Measurements from ENCODE around the gene SF3B6. TPM values are rescaled to one million over a fixed set of nuclear protein-coding genes. Genes with fewer than 3 reads are reported as not detected.

SF3B6 gene, protein sequence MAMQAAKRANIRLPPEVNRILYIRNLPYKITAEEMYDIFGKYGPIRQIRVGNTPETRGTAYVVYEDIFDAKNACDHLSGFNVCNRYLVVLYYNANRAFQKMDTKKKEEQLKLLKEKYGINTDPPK
- total RNA-seq (2014; rRNA removed; shearing (Covaris generic)) (140 and 172 TPM in 2 replicates), polyA plus RNA-seq (2016; fragmentation: Nextera tagmentation; extraction: Ambion mirVana) (565 and 610 TPM in 2 replicates)
- long read RNA-seq, transcript SF3B6-201 (4 exons, 770 nt), result major isoform, 143 of 147 reads
- long read RNA-seq, partial matches to known transcripts, result 1 of 147 reads
- long read RNA-seq, other reads (novel, unspliced or antisense), result 3 of 147 reads

DNA sequence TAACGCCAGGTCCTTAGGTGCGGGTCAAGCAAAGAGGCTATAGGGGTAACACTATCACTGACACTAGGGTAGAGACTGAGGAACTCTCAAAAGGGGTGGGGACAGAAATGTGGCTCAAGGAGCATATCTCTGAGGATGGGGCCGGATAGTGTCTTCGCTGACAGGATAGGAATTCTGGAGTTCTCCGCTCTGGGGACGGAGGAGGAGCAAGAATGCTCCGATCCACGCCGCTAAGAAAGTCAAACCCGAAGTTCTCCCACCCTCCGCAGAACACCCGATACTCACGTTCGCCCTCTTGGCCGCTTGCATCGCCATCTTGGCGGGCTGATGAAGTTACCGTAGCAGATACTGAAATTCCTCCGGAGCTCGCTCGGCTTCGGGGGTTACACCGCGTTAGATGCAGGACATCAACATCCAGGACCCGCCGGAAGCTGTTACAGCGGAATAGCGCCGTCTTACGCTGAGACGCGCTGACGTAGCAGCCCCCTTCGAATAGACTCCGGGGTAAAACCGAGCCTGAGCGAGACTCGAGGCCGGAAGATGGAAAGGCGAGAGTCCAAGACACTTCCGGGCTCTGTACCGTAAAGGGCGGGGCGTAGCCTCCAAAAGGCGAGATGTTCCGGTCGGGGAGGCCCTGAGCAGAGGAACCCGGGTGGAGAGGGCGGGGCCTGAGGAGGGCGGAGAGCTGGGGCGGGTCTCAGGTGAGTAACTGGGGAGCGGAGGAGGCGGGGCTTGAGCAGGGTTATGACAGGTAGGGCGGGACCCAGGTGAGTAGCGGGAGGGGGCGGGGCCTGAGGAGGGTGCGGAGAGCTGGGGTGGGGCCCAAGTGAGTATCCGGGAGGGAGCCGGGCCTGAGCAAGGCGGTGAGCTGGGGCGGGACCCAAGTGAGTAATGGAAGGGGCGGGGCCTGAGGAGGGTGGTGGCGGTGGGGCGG is at the start of gene SF3B6:
Gene SF3B6, minus strand, starts transcription at position 412 of the 934 bp plus-strand sequence. Its CDS starts 97 bp downstream, at position 315.
- Mint-ChIP-seq H3K27me3 (ENCODE audit: insufficient read depth, low read depth, poor library complexity) (peaks cover 3% of the 10 kb centered on the region), H3K27ac (peak within 1 kb of the TSS; percentile 98), H3K4me1 (peaks cover 18% of the 10 kb centered on the region), H3K9me3 (no peaks in the 10 kb centered on the region), H3K4me3 (peak within 1 kb of the TSS; percentile 96), H3K36me3 (ENCODE audit: low read depth) (peaks cover 45% of the 10 kb centered on the region)
- peak within 1 kb of the TSS; percentile 99 for H3K4me2 ChIP-seq
- peaks cover 28% of the 10 kb centered on the region for H3K4me1 ChIP-seq (ENCODE audit: insufficient read depth)
- peaks cover 3% of the 10 kb centered on the region; the same call in 1 of the 2 replicates for H4K20me1 ChIP-seq (replicated peaks; ENCODE audit: insufficient read depth)
- H3K9me2 ChIP-seq (ENCODE audit: insufficient read depth), result no peaks in the 10 kb centered on the region
- peak within 1 kb of the TSS; percentile 95 for H3K4me3 ChIP-seq
- peak within 1 kb of the TSS; percentile 92 for H2AFZ ChIP-seq
- H3F3A ChIP-seq (replicated peaks; ENCODE audit: low read depth), result peaks cover 25% of the 10 kb centered on the region
- peak within 1 kb of the TSS; percentile 98 for H3K27ac ChIP-seq (ENCODE audit: low read depth)
- H3K36me3 ChIP-seq (ENCODE audit: insufficient read depth), result peaks cover 23% of the 10 kb centered on the region
- ATAC-seq (peak; percentile 84), DNase-seq (ENCODE audit: low spot score) (peak; percentile 100)
- H3K27me3 ChIP-seq (ENCODE audit: insufficient read depth), result no peaks in the 10 kb centered on the region
- no peak for TF ChIP-seq EZH2 (IDR thresholded peaks at IDR 0.05; ENCODE audit: low read depth, unreplicated experiment)
- TF ChIP-seq, protein P1, sequence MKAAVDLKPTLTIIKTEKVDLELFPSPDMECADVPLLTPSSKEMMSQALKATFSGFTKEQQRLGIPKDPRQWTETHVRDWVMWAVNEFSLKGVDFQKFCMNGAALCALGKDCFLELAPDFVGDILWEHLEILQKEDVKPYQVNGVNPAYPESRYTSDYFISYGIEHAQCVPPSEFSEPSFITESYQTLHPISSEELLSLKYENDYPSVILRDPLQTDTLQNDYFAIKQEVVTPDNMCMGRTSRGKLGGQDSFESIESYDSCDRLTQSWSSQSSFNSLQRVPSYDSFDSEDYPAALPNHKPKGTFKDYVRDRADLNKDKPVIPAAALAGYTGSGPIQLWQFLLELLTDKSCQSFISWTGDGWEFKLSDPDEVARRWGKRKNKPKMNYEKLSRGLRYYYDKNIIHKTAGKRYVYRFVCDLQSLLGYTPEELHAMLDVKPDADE (IDR thresholded peaks at IDR 0.05), result peak; percentile 95
- no peak for TF ChIP-seq REST (IDR thresholded peaks at IDR 0.05; ENCODE audit: unreplicated experiment)
- peak; percentile 99 for TF ChIP-seq CREB1 (CRISPR knock-in tag; IDR thresholded peaks at IDR 0.05; ENCODE audit: low read depth)
- peak; percentile 87 for TF ChIP-seq POLR2AphosphoS5 (IDR thresholded peaks at IDR 0.05; ENCODE audit: low read depth)
- peaks cover 46% of the 10 kb centered on the region for H3K79me2 ChIP-seq (replicated peaks; ENCODE audit: insufficient read depth)

DNA sequence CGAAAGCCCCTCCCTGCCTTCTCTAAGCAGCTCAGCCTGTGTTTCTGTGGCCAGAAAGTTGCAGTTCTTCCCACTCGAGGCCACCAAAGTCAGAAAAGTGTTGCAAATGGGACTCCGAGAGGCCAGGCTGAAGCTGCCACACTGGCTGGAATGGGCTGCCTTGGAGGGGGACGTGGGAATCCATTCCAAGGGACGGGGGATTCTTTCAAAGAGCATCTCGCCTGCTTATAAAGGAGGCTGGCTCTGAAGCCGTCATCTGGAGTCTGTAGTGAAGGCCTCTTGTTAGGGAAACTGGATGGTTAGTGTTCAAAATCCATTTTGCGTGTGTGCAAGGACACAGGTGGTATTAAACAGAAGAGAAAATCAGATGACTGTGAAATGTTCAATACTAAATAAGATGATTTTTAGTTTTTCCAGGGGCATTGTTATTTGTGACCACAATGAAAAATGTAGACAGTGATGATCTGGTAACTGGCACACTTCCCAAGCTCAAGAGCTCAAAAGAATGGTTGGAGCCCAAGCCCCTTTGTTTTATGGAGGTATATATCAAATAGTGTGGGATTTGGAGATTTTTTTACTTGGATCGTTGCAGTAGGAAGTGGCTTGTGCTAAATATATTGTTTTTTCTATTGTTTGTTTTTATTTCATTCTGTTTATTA is 47.9 kb upstream of the SF3B6 start:
- Mint-ChIP-seq H3K9me3 (no peaks in the 10 kb centered on the region), H3K4me3 (peak overlapping the region; percentile 80), H3K27ac (no peak overlapping the region), H3K36me3 (ENCODE audit: low read depth) (no peaks in the 10 kb centered on the region), H3K27me3 (ENCODE audit: insufficient read depth, low read depth, poor library complexity) (peaks cover 2% of the 10 kb centered on the region), H3K4me1 (peaks cover 23% of the 10 kb centered on the region)
- Histone ChIP-seq H3K4me1 (ENCODE audit: insufficient read depth) (peaks cover 24% of the 10 kb centered on the region), H3K27me3 (ENCODE audit: insufficient read depth) (peaks cover 11% of the 10 kb centered on the region), H3K79me2 (replicated peaks; ENCODE audit: insufficient read depth) (no peaks in the 10 kb centered on the region), H3K27ac (ENCODE audit: low read depth) (no peak overlapping the region), H2AFZ (peak overlapping the region; percentile 87), H3K9me2 (ENCODE audit: insufficient read depth) (no peaks in the 10 kb centered on the region), H3F3A (replicated peaks; ENCODE audit: low read depth) (no peaks in the 10 kb centered on the region), H4K20me1 (replicated peaks; ENCODE audit: insufficient read depth) (no peaks in the 10 kb centered on the region), H3K36me3 (ENCODE audit: insufficient read depth) (no peaks in the 10 kb centered on the region), H3K4me2 (peak overlapping the region; percentile 89), H3K4me3 (peak overlapping the region; percentile 64)
- no peak for DNase-seq (ENCODE audit: low spot score)
- peak; percentile 12 for ATAC-seq
- TF ChIP-seq CREB1 (CRISPR knock-in tag; IDR thresholded peaks at IDR 0.05; ENCODE audit: low read depth) (no peak), ZNF114 (CRISPR knock-in tag; IDR thresholded peaks at IDR 0.05) (no peak), CTCF (conservative IDR thresholded peaks at IDR 0.05; ENCODE audit: low read depth in 2 of 2) (no peak), EZH2phosphoT487 (IDR thresholded peaks at IDR 0.05; ENCODE audit: unreplicated experiment) (no peak), ZNF331 (CRISPR knock-in tag; IDR thresholded peaks at IDR 0.05; ENCODE audit: low read depth) (no peak), NANOG (IDR thresholded peaks at IDR 0.05; ENCODE audit: borderline replicate concordance) (no peak), EZH2 (IDR thresholded peaks at IDR 0.05; ENCODE audit: low read depth, unreplicated experiment) (no peak), STAT1 (IDR thresholded peaks at IDR 0.05; ENCODE audit: unreplicated experiment) (no peak), POLR2AphosphoS5 (IDR thresholded peaks at IDR 0.05; ENCODE audit: low read depth) (no peak)
- TF ChIP-seq, protein P1 (IDR thresholded peaks at IDR 0.05), result no peak
